OCI-LY1 (cell line): ENCODE measurements around the gene GPR160.

Experiments
- CTCF ChIP-seq: fragments of 200-600 bp; sonication (generic), shearing (Covaris generic); IDR thresholded peaks from 2 replicates; pipeline ENCODE4 v1.5.1; 2017; ENCODE audit warnings: mild to moderate bottlenecking, antibody characterized with exemption, low read length, moderate library complexity, mixed read lengths
- EZH2 ChIP-seq: fragments of 200-600 bp; sonication (generic), shearing (Covaris generic); IDR thresholded peaks from 2 replicates; pipeline ENCODE4 v1.8.0; 2017; ENCODE audit warnings: borderline replicate concordance, mixed run types, mild to moderate bottlenecking, antibody characterized with exemption, low read length, moderate library complexity, mixed read lengths

- TF ChIP-seq EZH2 (no peak), CTCF (peak; percentile 95)
Measured at GRCh38 chr3:170037463-170038433, at the start of gene GPR160.
